ENCODE measurements around the gene SETX.

GRCh38 chr9:132226571-132227430 lies 128.0 kb downstream of the SETX start:
- TF ChIP-seq CTCF (IDR thresholded peaks at IDR 0.05) (no peak), POLR2A (IDR thresholded peaks at IDR 0.05) (no peak)

Data from Peyer's patch (tissue), 4 donors.